ENCODE data around the gene CPTP. TPM values are rescaled to one million over a fixed set of nuclear protein-coding genes. Genes with fewer than 3 reads are reported as not detected.

CPTP gene
- total and polyA plus RNA-seq, 10 of the 15 experiments (the other 5 are each of a cell fraction or from before 2014, with no cell fraction given) = 0.06 to 24.3 (median 10.0) TPM

GRCh38 chr1:1307261-1307922 lies 17.2 kb upstream of the CPTP start:
- no peaks in the 10 kb centered on the region for H3K27me3 ChIP-seq (replicated peaks in 1 of 2; ENCODE audit: control insufficient read depth in 2 of 2, insufficient read depth in 2 of 2, low read length in 1 of 2)
- peaks cover 26% of the 10 kb centered on the region for H3K79me2 ChIP-seq (ENCODE audit: control insufficient read depth, insufficient read depth, low read length)
- ChIA-PET SMC1A (ENCODE audit: uncharacterized antibody, unreplicated experiment) (no interaction called here), RAD21 (ENCODE audit: unreplicated experiment) (no interaction called here), CTCF (interaction anchor here (1.0 kb wide), 1 partner anchor 198 kb away, joined by 3 read pairs; no protein-coding TSS in a partner anchor), POLR2A (interaction anchor here (0.6 kb wide), 1 partner anchor 76 kb away, joined by 3 read pairs; no protein-coding TSS in a partner anchor)
- in situ Hi-C loops (cut with MboI) (no loop called here), intact Hi-C loops (cut with micrococcal nuclease; ENCODE audit: unreplicated experiment) (loop anchor here (5.0 kb wide), 1 partner anchor 190 kb away; the partner anchor contains the start of gene C1orf159)
- H3K9me3 ChIP-seq (replicated peaks; ENCODE audit: control insufficient read depth, insufficient read depth, low read length) = no peaks in the 10 kb centered on the region
- no TSS peak for BruUV-seq (replicated peaks)
- no peak for FAIRE-seq
- DNase-seq (ENCODE audit: low read depth, low spot score) = no peak
- H3K36me3 ChIP-seq (ENCODE audit: control insufficient read depth in 2 of 2, insufficient read depth in 2 of 2, low read length in 1 of 2) = peaks cover 0 to 9% of the 10 kb centered on the region in 2 experiments; a peak in 3 of 4 replicates
- H4K20me1 ChIP-seq (ENCODE audit: control insufficient read depth, insufficient read depth) = no peaks in the 10 kb centered on the region
- TF ChIP-seq SP1 (IDR thresholded peaks at IDR 0.05; ENCODE audit: low read depth, low read length) (no peak), CEBPZ (IDR thresholded peaks at IDR 0.05; ENCODE audit: low read depth, low read length) (no peak), POLR2A (IDR thresholded peaks at IDR 0.05; ENCODE audit: low read depth, low read length) (no peak), GATAD2B (conservative IDR thresholded peaks at IDR 0.05; ENCODE audit: low read depth) (peak; percentile 19), CHD1 (IDR thresholded peaks at IDR 0.05; ENCODE audit: low read depth, low read length) (no peak), EGR1 (IDR thresholded peaks at IDR 0.05; ENCODE audit: borderline replicate concordance in 1 of 2, low read depth in 2 of 2, low read length in 2 of 2) (peak in 1 of 2 experiments; percentile 63; a peak in 1 of 3 replicates), NR2F1 (conservative IDR thresholded peaks at IDR 0.05) (peak; percentile 51), NKRF (conservative IDR thresholded peaks at IDR 0.05) (peak; percentile 28; the same call in 1 of the 2 replicates), NBN (IDR thresholded peaks at IDR 0.05) (no peak), BCLAF1 (IDR thresholded peaks at IDR 0.05) (no peak), CBFB (IDR thresholded peaks at IDR 0.05; ENCODE audit: low read depth) (no peak)
- peak overlapping the region; percentile 75 for H3K9ac ChIP-seq (ENCODE audit: control insufficient read depth, insufficient read depth, low read length)
- peak overlapping the region; percentile 39; the same call in 1 of the 2 replicates for H3K27ac ChIP-seq (ENCODE audit: control insufficient read depth, insufficient read depth)
- WGBS (ENCODE audit: insufficient coverage, insufficient replicate concordance, low lambda C conversion rate, missing lambda C conversion rate) = 0% methylated on average over 32 of the region's 83 CpGs
- H2AFZ ChIP-seq (ENCODE audit: control insufficient read depth, low read depth, low read length) = peak overlapping the region; percentile 29
- H3K4me2 ChIP-seq (ENCODE audit: control insufficient read depth, insufficient read depth) = peak overlapping the region; percentile 99
- no peak for ATAC-seq
- H3K4me1 ChIP-seq (ENCODE audit: control insufficient read depth, insufficient read depth, low read length) = peaks cover 27% of the 10 kb centered on the region
- peak overlapping the region; percentile 84 for H3K4me3 ChIP-seq

Measured in GM12878 (cell line).